Measurements from ENCODE around the gene LRP1B.

LRP1B gene

GRCh38 chr2:141595316-141595920 lies 535.4 kb downstream of the LRP1B start:
- Histone ChIP-seq H3K9me3 (ENCODE audit: control insufficient read depth, insufficient read depth, low read depth, low read length) (peaks cover 4% of the 10 kb centered on the region; the same call in 1 of the 2 replicates), H3K4me1 (ENCODE audit: control insufficient read depth, insufficient read depth, low read length) (0 out of 2 replicates have a peak, but pooled peaks cover 3% of the 10 kb centered on the region), H3K4me3 (ENCODE audit: low read depth, low read length) (no peak overlapping the region), H3K27ac (ENCODE audit: low read depth, low read length) (no peak overlapping the region), H3K9ac (ENCODE audit: low read length) (no peak overlapping the region), H3K36me3 (ENCODE audit: control insufficient read depth, insufficient read depth, low read length) (no peaks in the 10 kb centered on the region), H3K27me3 (ENCODE audit: control insufficient read depth, insufficient read depth, low read length) (no peaks in the 10 kb centered on the region)

GRCh38 chr2:141591787-141592186 lies 539.0 kb downstream of the LRP1B start:
- Histone ChIP-seq H3K9me3 (ENCODE audit: control insufficient read depth, insufficient read depth, low read depth, low read length) (peaks cover 4% of the 10 kb centered on the region; the same call in 1 of the 2 replicates), H3K4me3 (ENCODE audit: low read depth, low read length) (no peak overlapping the region), H3K36me3 (ENCODE audit: control insufficient read depth, insufficient read depth, low read length) (no peaks in the 10 kb centered on the region), H3K9ac (ENCODE audit: low read length) (no peak overlapping the region), H3K27me3 (ENCODE audit: control insufficient read depth, insufficient read depth, low read length) (no peaks in the 10 kb centered on the region), H3K27ac (ENCODE audit: low read depth, low read length) (no peak overlapping the region), H3K4me1 (ENCODE audit: control insufficient read depth, insufficient read depth, low read length) (0 out of 2 replicates have a peak, but pooled peaks cover 4% of the 10 kb centered on the region)

GRCh38 chr2:141590620-141591019 lies 540.2 kb downstream of the LRP1B start:
- Histone ChIP-seq H3K27ac (ENCODE audit: low read depth, low read length) (no peak overlapping the region), H3K4me3 (ENCODE audit: low read depth, low read length) (no peak overlapping the region), H3K36me3 (ENCODE audit: control insufficient read depth, insufficient read depth, low read length) (no peaks in the 10 kb centered on the region), H3K4me1 (ENCODE audit: control insufficient read depth, insufficient read depth, low read length) (0 out of 2 replicates have a peak, but pooled peaks cover 4% of the 10 kb centered on the region), H3K9me3 (ENCODE audit: control insufficient read depth, insufficient read depth, low read depth, low read length) (peaks cover 4% of the 10 kb centered on the region; the same call in 1 of the 2 replicates), H3K9ac (ENCODE audit: low read length) (no peak overlapping the region), H3K27me3 (ENCODE audit: control insufficient read depth, insufficient read depth, low read length) (no peaks in the 10 kb centered on the region)

- Histone ChIP-seq H3K27ac (ENCODE audit: low read depth, low read length) (no peak overlapping the region), H3K36me3 (ENCODE audit: control insufficient read depth, insufficient read depth, low read length) (no peaks in the 10 kb centered on the region), H3K9ac (ENCODE audit: low read length) (no peak overlapping the region), H3K27me3 (ENCODE audit: control insufficient read depth, insufficient read depth, low read length) (no peaks in the 10 kb centered on the region), H3K4me1 (ENCODE audit: control insufficient read depth, insufficient read depth, low read length) (0 out of 2 replicates have a peak, but pooled peaks cover 4% of the 10 kb centered on the region), H3K4me3 (ENCODE audit: low read depth, low read length) (no peak overlapping the region), H3K9me3 (ENCODE audit: control insufficient read depth, insufficient read depth, low read depth, low read length) (peaks cover 4% of the 10 kb centered on the region; the same call in 1 of the 2 replicates)
Measured at GRCh38 chr2:141589314-141589713, 541.5 kb downstream of the LRP1B start.

- no peaks in the 10 kb centered on the region for H3K36me3 ChIP-seq (ENCODE audit: control insufficient read depth, insufficient read depth, low read length)
- H3K27me3 ChIP-seq (ENCODE audit: control insufficient read depth, insufficient read depth, low read length) = no peaks in the 10 kb centered on the region
Measured at GRCh38 chr2:141586985-141587384, 543.8 kb downstream of the LRP1B start.

GRCh38 chr2:141582213-141582612 lies 548.6 kb downstream of the LRP1B start:
- Histone ChIP-seq H3K4me1 (ENCODE audit: control insufficient read depth, insufficient read depth, low read length) (peaks cover 9% of the 10 kb centered on the region), H3K9me3 (ENCODE audit: control insufficient read depth, insufficient read depth, low read depth, low read length) (no peaks in the 10 kb centered on the region), H3K4me3 (ENCODE audit: low read depth, low read length) (no peak overlapping the region), H3K36me3 (ENCODE audit: control insufficient read depth, insufficient read depth, low read length) (no peaks in the 10 kb centered on the region), H3K9ac (ENCODE audit: low read length) (no peak overlapping the region), H3K27ac (ENCODE audit: low read depth, low read length) (no peak overlapping the region), H3K27me3 (ENCODE audit: control insufficient read depth, insufficient read depth, low read length) (no peaks in the 10 kb centered on the region)

More at GRCh38 chr2:141586985-141587384, 543.8 kb downstream of the LRP1B start:
- H3K4me3 ChIP-seq (ENCODE audit: low read depth, low read length) = no peak overlapping the region
- no peak overlapping the region for H3K27ac ChIP-seq (ENCODE audit: low read depth, low read length)
- H3K9ac ChIP-seq (ENCODE audit: low read length) = no peak overlapping the region
- 0 out of 2 replicates have a peak, but pooled peaks cover 4% of the 10 kb centered on the region for H3K4me1 ChIP-seq (ENCODE audit: control insufficient read depth, insufficient read depth, low read length)
- 0 out of 2 replicates have a peak, but pooled peaks cover under 1% of the 10 kb centered on the region for H3K9me3 ChIP-seq (ENCODE audit: control insufficient read depth, insufficient read depth, low read depth, low read length)

GRCh38 chr2:141579071-141579470 lies 551.7 kb downstream of the LRP1B start:
- no peak overlapping the region for H3K9ac ChIP-seq (ENCODE audit: low read length)
- no peaks in the 10 kb centered on the region for H3K36me3 ChIP-seq (ENCODE audit: control insufficient read depth, insufficient read depth, low read length)
- peaks cover 9% of the 10 kb centered on the region for H3K4me1 ChIP-seq (ENCODE audit: control insufficient read depth, insufficient read depth, low read length)
- no peaks in the 10 kb centered on the region for H3K9me3 ChIP-seq (ENCODE audit: control insufficient read depth, insufficient read depth, low read depth, low read length)
- H3K27me3 ChIP-seq (ENCODE audit: control insufficient read depth, insufficient read depth, low read length) = no peaks in the 10 kb centered on the region
- no peak overlapping the region for H3K27ac ChIP-seq (ENCODE audit: low read depth, low read length)
- H3K4me3 ChIP-seq (ENCODE audit: low read depth, low read length) = no peak overlapping the region

GRCh38 chr2:141570474-141571131 lies 560.2 kb downstream of the LRP1B start:
- H3K27me3 ChIP-seq (ENCODE audit: control insufficient read depth, insufficient read depth, low read length) = no peaks in the 10 kb centered on the region
- H3K27ac ChIP-seq (ENCODE audit: low read depth, low read length) = no peak overlapping the region
- H3K9ac ChIP-seq (ENCODE audit: low read length) = peak overlapping the region; percentile 9
- H3K9me3 ChIP-seq (ENCODE audit: control insufficient read depth, insufficient read depth, low read depth, low read length) = no peaks in the 10 kb centered on the region
- H3K4me3 ChIP-seq (ENCODE audit: low read depth, low read length) = no peak overlapping the region
- H3K4me1 ChIP-seq (ENCODE audit: control insufficient read depth, insufficient read depth, low read length) = peaks cover 12% of the 10 kb centered on the region
- H3K36me3 ChIP-seq (ENCODE audit: control insufficient read depth, insufficient read depth, low read length) = no peaks in the 10 kb centered on the region

- Histone ChIP-seq H3K4me3 (ENCODE audit: low read depth, low read length) (no peak overlapping the region), H3K27me3 (ENCODE audit: control insufficient read depth, insufficient read depth, low read length) (no peaks in the 10 kb centered on the region), H3K9ac (ENCODE audit: low read length) (peak overlapping the region; percentile 9), H3K36me3 (ENCODE audit: control insufficient read depth, insufficient read depth, low read length) (no peaks in the 10 kb centered on the region), H3K4me1 (ENCODE audit: control insufficient read depth, insufficient read depth, low read length) (peaks cover 12% of the 10 kb centered on the region), H3K9me3 (ENCODE audit: control insufficient read depth, insufficient read depth, low read depth, low read length) (no peaks in the 10 kb centered on the region), H3K27ac (ENCODE audit: low read depth, low read length) (no peak overlapping the region)
Measured at GRCh38 chr2:141569941-141570340, 560.9 kb downstream of the LRP1B start.

GRCh38 chr2:141565597-141565996 lies 565.2 kb downstream of the LRP1B start:
- Histone ChIP-seq H3K27ac (ENCODE audit: low read depth, low read length) (no peak overlapping the region), H3K4me1 (ENCODE audit: control insufficient read depth, insufficient read depth, low read length) (peaks cover 6% of the 10 kb centered on the region), H3K9ac (ENCODE audit: low read length) (no peak overlapping the region), H3K27me3 (ENCODE audit: control insufficient read depth, insufficient read depth, low read length) (no peaks in the 10 kb centered on the region), H3K9me3 (ENCODE audit: control insufficient read depth, insufficient read depth, low read depth, low read length) (no peaks in the 10 kb centered on the region), H3K4me3 (ENCODE audit: low read depth, low read length) (no peak overlapping the region), H3K36me3 (ENCODE audit: control insufficient read depth, insufficient read depth, low read length) (no peaks in the 10 kb centered on the region)

GRCh38 chr2:141560723-141561122 lies 570.1 kb downstream of the LRP1B start:
- H3K36me3 ChIP-seq (ENCODE audit: control insufficient read depth, insufficient read depth, low read length) = no peaks in the 10 kb centered on the region

More at GRCh38 chr2:141560723-141561122, 570.1 kb downstream of the LRP1B start:
- no peak overlapping the region for H3K9ac ChIP-seq (ENCODE audit: low read length)
- no peak overlapping the region for H3K4me3 ChIP-seq (ENCODE audit: low read depth, low read length)
- no peak overlapping the region for H3K27ac ChIP-seq (ENCODE audit: low read depth, low read length)
- no peaks in the 10 kb centered on the region for H3K9me3 ChIP-seq (ENCODE audit: control insufficient read depth, insufficient read depth, low read depth, low read length)
- no peaks in the 10 kb centered on the region for H3K27me3 ChIP-seq (ENCODE audit: control insufficient read depth, insufficient read depth, low read length)
- peaks cover 4% of the 10 kb centered on the region for H3K4me1 ChIP-seq (ENCODE audit: control insufficient read depth, insufficient read depth, low read length)
